HG03571 (cell line): ENCODE results near the gene RYK.

Source experiments
- ATAC-seq: cut with Tn5 transposase; IDR thresholded peaks from one replicate; pipeline ENCODE4 v1.9.1; 2021; ENCODE audit not compliant: unreplicated experiment

RYK gene

DNA sequence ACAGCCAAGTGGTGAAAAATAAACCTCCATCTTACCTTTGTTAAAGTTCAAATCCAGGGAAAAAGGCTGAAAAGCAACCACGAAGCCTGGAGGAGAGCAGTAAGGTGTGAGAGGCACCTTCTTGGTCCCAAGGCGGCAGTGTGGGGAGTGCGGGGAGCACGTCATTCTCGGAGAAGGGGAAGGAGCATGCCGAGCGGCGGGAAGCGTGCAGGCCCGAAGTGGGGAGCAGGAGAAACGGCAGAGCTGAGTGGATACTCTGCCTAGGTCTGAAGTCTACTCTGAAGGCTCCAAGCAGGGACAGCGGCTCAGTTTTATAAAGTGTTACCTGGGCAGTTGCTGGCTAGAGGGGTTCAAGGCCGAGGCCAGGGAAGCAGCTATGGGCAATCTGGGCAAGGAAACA is 96.9 kb downstream of the RYK start:
- ATAC-seq, result no peak

DNA sequence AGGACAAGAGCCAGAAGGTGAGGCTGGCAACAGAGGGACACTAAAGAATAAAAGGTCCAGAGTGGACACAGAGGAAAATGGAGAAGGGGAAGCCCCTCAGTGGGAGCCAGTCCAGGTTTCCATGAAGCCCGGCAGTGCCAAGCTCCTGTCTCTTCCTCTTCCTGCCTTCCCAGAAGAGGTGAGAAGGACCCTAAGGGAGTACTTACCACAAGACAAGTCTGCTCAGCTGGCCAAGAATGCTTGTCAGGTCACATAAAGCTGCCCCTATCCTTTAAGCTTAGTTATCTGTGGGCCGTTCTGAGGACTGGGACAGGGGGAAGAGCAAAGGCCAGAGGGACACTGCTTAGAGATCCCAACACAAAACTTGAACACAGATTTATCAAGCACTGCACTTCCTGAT is 100.2 kb downstream of the RYK start:
- ATAC-seq, result no peak

DNA sequence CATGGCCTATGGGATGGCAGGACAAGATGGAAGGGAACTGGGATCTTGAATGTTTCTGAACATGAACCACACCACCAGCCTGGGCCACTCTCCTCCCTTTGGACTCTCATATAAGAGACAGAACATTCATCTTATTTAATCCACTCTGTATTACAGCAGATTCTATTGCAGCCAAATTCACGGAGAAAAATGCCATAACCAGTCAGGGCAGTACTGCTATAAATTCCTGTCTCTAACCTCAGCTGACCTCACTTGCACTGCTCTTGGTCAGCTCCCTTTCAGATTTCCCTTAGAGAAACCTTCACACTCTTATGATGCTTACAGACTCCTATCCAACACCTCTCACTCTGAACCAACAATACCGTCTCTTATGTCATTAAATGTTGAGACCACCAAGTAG is 101.4 kb downstream of the RYK start:
- no peak for ATAC-seq

DNA sequence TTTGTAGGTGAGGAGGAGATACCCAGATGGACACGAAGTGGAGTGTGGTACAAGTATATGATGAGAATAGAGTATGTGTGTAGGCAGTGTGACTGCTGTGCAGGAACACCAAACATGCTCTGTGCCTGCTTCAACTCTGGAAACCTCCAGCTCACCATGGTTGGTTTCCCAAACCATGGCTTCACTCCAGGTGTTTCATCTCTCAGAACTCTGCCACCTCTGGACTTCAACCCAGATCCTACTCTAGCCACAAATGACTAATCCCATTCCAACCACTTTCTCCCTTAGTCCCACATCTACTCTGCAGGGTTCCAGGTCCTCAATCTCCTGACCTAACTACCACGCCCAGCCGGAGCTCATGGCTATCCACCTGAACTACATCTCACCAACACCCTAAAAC is 102.1 kb downstream of the RYK start:
- ATAC-seq, result no peak

DNA sequence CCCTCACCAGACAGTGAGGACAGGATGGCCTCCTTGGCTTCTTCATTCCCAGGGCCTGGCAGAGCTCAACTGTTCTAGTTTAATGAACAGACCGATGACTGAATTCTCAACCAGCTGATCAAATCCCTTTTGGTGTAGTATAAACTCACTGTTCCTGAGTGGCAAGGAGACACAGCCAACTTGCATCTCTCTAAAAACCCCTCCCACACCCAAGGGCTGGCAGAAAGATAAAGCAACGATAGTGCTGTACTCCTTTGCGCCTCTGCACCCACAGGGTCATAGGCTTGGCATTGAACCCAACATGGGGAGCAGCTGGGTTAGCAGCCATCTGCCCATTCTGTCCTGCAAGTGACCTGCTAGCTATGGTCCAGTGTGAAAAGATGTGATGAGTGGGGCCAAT is 103.2 kb downstream of the RYK start:
- no peak for ATAC-seq

DNA sequence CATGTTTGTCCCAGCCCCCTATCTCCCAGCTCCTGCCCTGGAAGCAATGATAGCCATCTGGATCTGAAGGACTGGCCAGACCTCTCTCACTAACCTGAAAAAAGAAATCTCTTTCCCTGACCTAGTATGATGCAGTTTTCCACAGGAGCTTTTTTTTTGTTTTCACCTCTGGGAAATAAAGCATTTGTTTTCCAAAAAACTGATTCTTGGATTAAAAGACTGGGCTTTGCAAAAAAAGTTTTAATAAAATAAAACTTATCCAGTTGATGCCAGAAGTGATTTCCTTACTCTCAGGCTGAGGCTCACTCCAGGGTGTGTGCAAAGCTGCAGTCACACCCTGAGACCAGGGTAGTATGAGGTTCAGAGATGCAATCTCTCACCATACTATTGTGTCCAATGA is 104.0 kb downstream of the RYK start:
- no peak for ATAC-seq

DNA sequence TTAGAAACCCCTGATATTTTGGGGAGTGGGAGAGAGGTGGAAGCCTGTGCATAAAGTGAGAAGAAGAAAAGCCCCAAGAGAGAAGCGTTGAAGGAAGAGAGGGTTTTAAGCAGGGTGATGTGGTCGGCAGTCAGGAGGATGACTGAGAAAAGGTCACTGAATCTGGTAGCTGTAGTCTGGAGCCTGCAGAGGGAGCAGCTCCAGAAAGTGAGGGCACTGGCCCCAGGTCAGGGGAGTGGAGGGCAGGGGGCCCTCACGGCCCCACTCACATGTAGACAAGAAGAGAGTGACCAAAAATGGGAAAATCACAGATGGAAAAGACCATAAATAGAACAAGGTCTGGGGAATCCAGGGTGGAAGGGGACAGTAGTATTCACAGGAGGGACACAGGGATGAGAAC is 105.5 kb downstream of the RYK start:
- ATAC-seq, result no peak

DNA sequence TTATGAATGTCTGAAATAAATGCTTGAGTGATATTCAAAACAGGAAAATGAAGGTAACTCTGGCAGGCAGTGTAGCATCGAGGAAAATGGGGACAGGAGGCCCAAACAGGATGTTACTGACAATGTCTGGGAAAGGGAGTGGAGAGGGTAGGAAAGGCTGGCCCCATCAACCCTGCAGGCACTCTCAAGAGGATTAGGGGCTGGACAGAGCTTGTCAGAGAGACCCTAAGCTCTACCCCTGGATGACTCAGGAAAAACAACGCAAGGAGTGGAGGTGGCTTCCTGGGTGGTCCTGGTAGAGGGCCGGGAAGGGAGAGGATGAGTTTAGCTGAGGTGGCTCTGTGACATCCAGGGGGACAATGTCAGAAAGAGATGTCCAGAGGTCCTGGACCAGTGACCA is 106.0 kb downstream of the RYK start:
- ATAC-seq, result no peak

DNA sequence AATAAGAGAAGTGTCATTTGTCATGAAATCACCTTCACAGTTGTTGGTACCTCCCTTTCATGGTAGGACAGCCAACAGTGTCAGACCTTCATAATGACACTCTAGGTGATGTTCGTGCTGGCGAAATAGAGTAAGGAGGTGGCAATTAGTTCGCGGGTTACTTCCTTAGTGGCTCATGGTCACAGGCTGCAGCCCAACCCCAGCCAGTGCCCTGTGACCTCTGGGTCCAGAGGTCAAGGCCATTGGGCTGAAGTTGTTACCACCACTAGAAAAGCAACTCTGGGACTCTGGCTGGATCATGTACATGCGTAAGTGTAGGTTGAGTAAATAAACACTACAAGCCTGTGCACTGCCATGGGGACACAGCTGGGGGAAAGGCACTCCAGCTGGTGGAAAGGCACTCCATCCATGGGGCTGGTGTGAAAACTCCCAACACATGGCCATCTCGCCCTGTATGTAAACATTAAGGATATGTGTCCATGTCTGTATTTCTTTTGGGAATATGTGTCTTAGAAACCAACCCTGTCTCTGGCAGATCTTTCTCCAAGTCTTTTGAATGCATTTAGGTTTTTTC is 106.7 kb downstream of the RYK start:
- ATAC-seq, result no peak

DNA sequence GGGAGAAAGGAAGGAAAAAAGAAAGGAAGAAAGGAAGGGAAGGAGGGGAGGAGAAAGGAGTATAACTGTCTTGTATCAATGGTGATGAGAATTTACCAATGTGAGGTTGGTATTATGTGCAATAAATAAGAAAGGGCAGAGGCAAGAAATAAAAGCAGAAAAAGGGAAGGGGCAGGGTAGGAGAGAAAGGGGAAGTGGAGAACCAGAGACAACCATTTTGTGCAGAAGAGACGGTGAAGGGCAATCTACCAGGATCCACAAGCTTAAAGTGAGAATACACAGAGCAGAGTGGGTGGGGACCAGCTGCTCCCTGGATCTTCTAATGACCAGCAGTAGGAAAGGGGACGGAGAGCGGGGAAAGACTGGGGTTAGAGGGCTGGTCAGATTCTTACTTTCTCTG is 114.1 kb downstream of the RYK start:
- ATAC-seq, result no peak

DNA sequence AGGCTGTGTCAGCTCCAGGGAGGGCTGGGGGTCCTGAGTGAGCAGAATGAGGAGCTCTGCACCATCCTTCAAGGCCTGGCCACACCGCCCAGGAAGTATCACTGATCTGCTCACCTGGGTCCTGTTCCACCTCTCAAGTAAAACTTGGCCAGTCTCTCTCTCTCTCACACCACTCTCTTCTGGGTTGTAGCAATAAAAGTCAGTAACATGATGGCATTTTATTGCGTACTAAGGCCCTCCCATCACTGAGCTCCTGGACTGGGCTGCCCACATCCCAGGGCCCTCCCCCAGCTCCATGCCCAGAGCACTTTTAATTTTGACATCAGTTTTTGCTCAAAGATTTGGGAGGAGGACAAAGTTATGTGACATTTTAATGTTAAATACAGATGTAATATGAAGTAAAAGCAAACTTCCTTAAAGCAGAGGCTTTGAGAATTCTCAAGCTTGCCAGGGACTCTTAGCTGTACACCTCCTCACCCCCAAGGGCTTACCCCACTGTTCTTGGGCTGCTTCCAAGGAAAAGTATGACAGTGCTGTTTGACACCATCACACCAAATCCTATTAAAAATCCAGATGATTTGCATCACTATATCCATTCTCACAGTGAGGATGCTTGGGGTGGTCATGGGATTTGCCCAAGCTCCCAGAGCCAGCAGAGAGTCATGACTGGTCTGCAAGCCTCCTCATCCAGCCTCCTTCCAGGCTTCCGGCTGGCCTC is 115.8 kb downstream of the RYK start:
- no peak for ATAC-seq

DNA sequence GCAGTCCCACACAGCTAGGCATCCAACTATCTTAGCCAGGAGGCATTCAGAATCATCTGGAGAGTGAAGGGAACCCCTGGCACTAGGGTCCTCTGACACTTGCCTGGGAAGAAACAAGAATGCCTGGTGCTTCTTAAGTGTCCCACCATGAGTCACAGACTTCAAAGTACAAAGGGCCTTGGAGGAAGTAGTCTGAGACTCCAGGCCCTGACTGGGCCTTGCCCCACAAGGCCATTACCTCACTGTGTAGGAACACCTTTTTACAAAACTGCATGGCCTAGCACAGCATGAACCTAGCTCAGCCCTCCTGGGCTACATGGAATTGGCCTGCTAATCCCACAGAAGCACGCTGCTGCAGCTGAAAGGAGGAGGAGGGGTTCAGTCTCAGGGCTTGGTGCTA is 116.4 kb downstream of the RYK start:
- ATAC-seq, result no peak

DNA sequence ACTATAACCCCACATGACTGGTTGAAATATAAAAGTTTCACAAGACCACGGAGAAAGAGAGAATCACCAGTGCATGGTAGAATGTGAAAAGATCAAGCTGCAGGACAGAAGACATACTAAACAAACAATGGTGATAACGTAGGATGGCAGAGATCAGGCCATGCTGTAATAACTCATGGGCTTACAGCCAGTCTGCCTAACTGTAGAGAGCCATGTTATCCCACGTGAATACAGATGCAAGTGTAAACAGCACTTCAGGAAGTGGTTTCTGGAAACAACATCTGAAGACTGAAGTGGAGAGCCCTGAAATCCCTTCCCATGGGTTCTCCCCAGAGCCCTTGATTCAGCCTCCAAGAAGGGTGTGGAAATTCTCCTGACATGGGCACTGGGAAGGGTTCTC is 117.7 kb downstream of the RYK start:
- ATAC-seq, result no peak

DNA sequence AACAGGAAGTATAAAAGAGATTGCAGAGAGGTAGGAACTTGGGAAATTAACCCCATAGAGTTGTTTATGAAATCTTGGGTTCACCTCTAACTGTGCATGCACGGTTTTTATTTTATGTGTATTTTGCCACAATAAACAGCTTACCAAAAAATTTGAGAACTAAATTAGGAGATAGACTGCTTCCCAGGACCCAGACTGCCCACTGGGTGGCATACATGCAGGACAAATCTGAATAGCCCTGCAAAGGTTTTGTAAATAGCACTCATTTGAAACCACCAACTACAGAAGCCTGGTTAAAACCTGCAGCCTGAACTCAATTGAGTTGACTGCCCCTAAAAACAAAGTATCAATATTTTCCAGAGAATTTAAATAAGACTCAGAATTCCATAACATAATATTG is 124.5 kb downstream of the RYK start:
- no peak for ATAC-seq

DNA sequence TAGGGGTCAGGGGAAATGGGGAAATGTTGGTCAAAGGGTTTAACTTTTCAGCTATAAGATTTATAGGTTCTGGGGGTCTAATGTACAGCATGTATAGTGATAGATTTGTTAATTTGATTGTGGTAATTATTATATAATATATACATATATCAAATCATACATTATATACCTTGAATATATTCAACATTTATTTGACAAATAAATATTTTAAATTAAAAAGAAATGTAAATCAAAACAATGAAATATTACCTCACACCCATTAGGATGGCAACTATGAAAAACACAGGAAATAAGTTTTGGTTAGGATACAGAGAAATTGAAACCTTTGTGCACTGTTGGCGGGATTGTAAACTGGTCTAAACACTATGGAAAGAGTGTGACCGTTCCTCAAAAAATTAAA is 135.9 kb downstream of the RYK start:
- ATAC-seq, result no peak

DNA sequence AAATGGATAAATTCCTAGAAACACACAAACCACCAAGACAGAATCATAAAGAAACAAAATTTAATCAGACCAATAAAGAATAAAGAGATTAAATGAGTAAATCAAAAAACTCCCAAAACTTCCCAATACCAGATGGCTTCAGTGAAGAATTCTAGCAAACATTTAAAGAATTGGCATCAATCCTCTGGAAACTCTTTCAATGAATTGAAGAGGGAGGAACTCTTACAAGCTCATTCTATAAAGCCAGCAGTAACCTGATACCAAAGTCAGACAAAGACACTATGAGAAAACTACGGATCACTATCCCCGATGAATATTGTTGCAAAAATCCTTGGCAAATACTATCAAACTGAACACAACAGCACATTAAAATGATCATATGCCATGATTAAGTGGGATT is 139.0 kb downstream of the RYK start:
- ATAC-seq, result no peak

DNA sequence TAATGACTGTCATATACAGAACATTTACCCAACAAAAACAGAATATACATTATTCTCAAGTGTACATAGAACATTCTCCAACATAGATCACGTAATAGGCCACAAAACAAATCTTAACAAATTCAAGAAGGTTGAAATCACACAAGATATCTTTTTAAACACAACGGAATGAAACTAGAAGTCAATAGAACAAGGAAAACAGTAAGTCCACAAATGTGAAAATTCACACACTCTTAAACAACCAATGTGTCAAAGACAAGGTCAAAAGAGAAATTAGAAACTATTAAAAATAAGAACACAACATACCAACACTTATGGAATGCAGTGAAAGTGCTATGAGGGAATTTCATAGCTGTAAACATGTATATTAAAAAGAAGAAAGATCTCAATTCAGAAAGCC is 139.7 kb downstream of the RYK start:
- no peak for ATAC-seq
